ENCODE results near the gene ENTPD2. TPM values are rescaled to one million over a fixed set of nuclear protein-coding genes. Genes with fewer than 3 reads are reported as not detected.

Gene ENTPD2
- total and polyA plus RNA-seq, 12 donors: 0.28 to 1.7 (median 0.49) TPM; not detected in 6

DNA sequence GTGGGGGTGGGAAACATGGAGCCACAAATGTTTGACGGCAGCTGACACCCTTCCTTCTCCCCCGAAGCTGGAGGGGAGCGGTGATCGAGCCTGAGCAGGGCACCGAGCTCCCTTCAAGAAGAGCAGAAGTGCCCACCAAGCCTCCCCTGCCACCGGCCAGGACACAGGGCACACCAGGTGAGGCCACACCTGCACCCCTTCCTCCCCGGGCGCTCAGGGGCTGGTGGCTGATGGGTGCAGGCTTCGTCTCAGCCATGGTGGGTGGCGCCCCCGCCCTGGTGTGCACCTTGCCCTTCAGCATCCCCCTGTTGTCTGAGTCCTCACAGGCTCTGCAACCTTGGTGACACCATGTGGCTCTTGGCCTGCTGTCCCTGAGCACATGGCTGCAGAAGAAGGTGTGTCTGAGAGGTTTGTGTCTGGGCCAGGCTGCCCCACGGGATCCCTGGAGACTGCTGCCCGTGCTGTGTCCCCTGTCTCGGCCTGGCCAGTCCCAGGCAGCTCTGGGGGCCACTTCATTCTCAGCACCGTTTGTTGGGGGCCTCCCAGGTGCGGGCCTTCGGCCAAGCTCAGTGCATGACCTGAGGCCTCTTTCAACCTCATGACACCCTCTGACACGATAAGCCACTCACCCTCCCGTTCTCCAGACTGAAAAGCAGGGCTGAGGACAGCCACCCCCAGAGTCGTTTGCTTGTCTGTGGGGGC is 44.1 kb upstream of the ENTPD2 start:
- no peaks in the 10 kb centered on the region for H3K27me3 ChIP-seq
- no peaks in the 10 kb centered on the region for H3K4me1 ChIP-seq (replicated peaks in 1 of 2)
- H3K36me3 ChIP-seq (replicated peaks in 1 of 2): peaks cover 0 to 59% of the 10 kb centered on the region in 2 donors
- no peak overlapping the region for H3K4me3 ChIP-seq
- WGBS, 4 donors: 89 to 93% (median 90%) methylated on average over 10 to 20 of the region's 20 CpGs
- H3K9me3 ChIP-seq (replicated peaks in 1 of 3): no peaks in the 10 kb centered on the region
- no peak for DNase-seq
- TF ChIP-seq, protein P1, sequence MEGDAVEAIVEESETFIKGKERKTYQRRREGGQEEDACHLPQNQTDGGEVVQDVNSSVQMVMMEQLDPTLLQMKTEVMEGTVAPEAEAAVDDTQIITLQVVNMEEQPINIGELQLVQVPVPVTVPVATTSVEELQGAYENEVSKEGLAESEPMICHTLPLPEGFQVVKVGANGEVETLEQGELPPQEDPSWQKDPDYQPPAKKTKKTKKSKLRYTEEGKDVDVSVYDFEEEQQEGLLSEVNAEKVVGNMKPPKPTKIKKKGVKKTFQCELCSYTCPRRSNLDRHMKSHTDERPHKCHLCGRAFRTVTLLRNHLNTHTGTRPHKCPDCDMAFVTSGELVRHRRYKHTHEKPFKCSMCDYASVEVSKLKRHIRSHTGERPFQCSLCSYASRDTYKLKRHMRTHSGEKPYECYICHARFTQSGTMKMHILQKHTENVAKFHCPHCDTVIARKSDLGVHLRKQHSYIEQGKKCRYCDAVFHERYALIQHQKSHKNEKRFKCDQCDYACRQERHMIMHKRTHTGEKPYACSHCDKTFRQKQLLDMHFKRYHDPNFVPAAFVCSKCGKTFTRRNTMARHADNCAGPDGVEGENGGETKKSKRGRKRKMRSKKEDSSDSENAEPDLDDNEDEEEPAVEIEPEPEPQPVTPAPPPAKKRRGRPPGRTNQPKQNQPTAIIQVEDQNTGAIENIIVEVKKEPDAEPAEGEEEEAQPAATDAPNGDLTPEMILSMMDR (IDR thresholded peaks at IDR 0.05): no peak
- TF ChIP-seq POLR2A (IDR thresholded peaks at IDR 0.05): no peak
- H3K27ac ChIP-seq: no peak overlapping the region
- intact Hi-C loops (cut with DNase I): no loop called here

DNA sequence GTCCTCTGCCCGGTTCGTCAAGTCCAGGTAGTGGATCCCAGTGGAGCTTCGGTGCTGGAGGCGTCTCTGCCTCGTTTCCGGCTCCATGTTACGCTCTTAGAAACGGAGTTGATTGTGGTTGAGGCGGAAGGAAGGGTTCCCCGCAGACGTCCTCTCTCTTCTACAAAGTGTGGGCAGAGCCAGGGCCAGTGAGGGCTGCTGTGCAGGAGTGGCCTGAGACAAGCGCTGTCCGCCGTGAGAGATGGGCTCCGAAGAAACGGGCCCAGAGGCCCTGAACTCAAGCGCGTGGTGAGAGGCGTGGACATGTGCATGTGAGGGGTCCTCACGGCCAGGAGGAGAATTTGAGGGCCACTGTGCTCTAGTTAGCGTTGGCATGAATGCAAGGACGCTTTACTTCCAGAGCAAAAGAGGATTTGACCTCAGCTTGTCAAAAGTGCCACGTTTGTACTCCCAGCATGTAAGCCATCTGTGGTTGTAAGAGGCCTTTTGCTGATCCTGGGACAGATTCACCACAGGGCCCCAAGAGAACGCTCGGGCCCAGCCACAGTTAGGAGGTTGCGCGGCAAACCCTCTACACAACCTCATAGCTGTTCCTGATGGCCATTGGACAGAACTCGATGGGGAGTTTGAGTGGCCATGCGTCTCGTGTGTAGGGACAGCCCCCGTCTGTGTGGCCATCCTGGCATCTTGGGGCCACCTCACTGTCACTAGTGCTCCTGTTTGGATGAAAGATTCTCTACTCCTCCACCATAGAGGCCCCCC is 43.1 kb upstream of the ENTPD2 start:
- Histone ChIP-seq H3K4me1 (replicated peaks in 1 of 2) (no peaks in the 10 kb centered on the region), H3K27me3 (no peaks in the 10 kb centered on the region), H3K4me3 (no peak overlapping the region), H3K9me3 (replicated peaks in 1 of 3) (no peaks in the 10 kb centered on the region), H3K36me3 (replicated peaks in 1 of 2) (peaks cover 0 to 59% of the 10 kb centered on the region in 2 donors), H3K27ac (no peak overlapping the region)
- no peak for TF ChIP-seq POLR2A (IDR thresholded peaks at IDR 0.05)
- TF ChIP-seq, protein P1 (IDR thresholded peaks at IDR 0.05): no peak
- 91 to 93% (median 91%) methylated on average over 23 to 31 of the region's 31 CpGs for WGBS, 4 donors
- intact Hi-C loops (cut with DNase I): no loop called here
- DNase-seq: no peak

DNA sequence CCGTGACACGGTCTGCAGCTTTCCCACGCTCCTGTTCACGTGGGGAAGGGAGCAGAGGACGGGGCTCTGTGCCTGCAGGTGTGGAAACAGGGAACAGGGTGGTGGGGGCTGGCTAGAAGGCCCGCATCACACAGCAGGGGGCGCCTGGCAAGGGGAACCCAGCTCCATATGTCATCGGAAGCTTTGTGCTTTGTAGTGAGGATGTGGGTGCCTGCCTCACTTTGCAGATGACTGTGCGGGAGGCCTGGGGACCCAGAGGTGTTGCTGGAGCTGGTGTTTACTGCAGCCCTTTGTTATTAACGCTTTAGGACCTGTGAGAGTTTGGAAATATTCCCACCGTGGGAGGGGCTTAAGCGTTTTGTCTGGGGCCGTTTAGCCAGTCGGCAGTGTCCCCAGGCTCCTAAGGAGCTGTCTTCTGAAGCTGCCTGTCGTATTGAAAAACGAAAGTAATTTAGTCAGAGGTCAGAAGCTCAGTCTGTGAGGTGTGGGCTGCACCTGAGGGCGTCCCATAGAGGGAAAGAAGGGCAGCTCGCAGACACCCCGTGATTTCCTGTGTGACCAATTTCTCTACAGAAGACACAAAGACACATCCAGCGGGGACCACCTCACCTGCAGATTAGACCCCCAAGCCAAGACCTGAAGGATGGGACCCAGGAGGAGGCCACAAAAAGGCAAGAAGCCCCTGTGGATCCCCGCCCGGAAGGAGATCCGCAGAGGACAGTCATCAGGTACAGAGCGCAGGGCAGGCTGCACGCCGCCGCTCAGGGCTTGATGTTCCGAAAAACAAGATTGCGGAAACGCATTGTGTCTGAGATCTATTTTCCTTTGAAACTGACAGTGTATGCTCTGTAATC is 42.0 kb upstream of the ENTPD2 start:
- Histone ChIP-seq H3K36me3 (replicated peaks in 1 of 2) (peaks cover 0 to 49% of the 10 kb centered on the region in 2 donors), H3K4me3 (no peak overlapping the region), H3K27ac (no peak overlapping the region), H3K4me1 (replicated peaks in 1 of 2) (no peaks in the 10 kb centered on the region), H3K9me3 (replicated peaks in 1 of 3) (no peaks in the 10 kb centered on the region), H3K27me3 (no peaks in the 10 kb centered on the region)
- WGBS, 4 donors: 81 to 85% (median 84%) methylated on average over 27 to 30 of the region's 30 CpGs
- no peak for TF ChIP-seq POLR2A (IDR thresholded peaks at IDR 0.05)
- TF ChIP-seq, protein P1 (IDR thresholded peaks at IDR 0.05): no peak
- no peak for DNase-seq
- intact Hi-C loops (cut with DNase I): no loop called here

Measured in adrenal gland (tissue), 12 donors.